HG03108 (cell line): ENCODE measurements around the gene POLD1.

ENCODE experiments used
- ATAC-seq: cut with Tn5 transposase; IDR thresholded peaks from one replicate; pipeline ENCODE4 v1.9.1; 2021; ENCODE audit warnings: moderate library complexity; ENCODE audit not compliant: unreplicated experiment

The POLD1 gene

DNA sequence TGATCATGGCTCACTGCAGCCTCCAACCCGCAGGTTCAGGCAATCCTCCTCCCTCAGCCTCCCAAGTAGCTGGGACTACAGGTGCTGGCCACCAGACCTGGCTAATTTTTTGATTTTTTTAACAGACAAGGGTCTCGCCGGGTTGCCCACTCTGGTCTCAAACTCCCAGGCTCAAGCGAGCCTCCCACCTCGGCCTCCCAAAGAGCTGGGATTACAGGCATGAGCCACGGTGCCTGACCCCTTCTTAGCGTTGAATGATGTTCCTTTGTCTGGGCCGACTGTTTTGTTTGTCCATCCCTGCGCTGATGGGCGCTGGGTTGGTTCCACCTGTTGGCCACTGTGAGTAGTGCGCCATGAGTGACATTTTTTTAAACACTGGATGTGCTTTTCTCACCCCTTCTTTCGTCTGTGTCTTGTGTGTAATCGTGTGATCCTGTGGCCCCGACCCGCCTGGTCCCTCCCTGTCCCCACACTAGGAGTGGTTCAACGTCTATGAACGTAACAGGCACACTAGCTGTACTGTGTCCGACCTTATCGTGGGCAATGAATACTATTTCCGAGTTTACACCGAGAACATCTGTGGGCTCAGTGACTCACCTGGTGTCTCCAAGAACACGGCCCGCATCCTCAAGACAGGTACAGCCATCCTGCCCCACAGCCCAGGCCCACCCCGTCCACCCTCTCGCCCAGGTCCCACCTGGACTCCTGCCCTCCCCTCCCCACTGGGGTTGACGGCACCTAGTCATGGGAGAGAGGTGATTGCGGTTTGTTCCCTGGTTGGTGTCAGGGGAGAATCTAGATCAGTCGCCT is 77.1 kb downstream of the POLD1 start:
- no peak for ATAC-seq

DNA sequence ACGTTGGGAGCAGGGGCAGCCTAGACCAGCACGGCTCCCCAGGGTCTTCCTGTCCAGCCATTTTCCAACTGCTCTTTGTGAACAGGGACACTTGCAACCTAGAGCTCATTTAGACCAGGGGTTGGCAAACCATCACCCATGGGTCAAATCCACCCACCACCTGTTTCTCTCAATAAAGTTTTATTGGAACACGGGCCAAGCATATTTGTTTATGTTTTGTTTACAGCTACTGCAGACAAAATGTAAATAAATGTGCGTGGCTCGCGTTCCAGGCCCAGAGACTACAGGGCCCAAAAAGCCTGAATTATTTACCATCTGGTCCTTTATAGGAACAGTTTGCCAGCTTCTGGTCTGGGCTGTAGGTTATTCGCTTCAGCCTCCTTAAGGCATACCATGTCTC is 78.8 kb downstream of the POLD1 start:
- no peak for ATAC-seq

- ATAC-seq, result no peak
Measured at GRCh38 chr19:50464348-50464747, 80.2 kb downstream of the POLD1 start.

GRCh38 chr19:50465000-50465399 is 80.9 kb downstream of the POLD1 start:
- ATAC-seq, result no peak

DNA sequence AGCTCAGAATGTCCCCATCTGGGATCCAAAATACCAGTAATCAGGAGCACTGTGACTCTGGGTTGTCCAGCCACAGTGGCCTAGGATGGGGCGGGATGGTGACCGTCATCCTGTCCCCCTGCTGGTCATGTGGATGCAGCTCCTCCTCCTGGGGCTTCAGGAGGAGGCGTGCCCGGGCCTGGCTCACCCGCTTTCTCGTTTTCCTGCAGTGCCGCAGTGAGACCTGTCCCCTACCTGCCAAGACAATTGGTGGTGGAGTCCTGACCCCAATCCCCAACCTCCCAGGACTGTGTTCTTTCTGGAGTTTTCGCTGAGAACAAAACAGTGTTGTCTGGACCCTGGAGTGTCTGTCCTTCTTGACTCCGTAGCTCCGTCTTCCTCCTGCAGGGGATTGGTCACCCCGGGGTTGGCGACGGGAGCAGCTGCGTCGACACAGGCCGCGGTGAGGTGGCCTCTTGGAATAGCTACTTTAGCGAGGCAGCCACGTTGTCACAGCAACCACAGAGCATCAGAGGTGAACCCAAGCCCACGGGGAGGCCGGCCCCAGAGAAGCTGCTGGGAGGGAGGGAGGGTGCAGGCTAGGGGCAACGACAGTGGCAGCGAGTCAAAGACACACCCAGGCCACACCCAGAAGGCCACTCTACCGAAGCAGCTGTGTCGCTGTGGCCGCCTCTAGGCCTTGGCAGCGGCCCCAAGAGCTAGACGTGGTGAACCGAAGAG is 82.0 kb downstream of the POLD1 start:
- no peak for ATAC-seq

- no peak for ATAC-seq
Measured at GRCh38 chr19:50466706-50467039, 82.5 kb downstream of the POLD1 start.

DNA sequence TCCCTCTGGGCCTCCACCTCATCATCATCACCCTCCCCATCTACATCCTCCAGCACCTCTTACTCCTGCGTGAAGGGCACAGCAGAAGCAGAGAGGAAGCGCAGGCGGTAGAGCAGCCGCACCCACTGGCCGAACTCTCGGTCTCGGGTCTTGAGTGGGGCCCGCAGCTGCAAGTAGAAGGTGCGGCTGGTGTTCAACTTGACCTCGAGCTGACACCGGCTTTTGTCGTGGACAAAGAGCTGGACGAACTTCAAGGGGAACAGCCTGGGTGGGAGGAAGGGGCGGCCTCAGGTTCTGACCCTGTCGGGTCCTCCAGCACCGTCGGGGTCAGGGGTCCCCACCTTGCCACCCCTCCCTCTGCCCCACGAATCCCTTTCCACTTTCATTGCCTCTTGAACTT is 83.4 kb downstream of the POLD1 start:
- ATAC-seq, result no peak
